PC-9 (cell line): ENCODE results near the gene KIF7.

Experiments
- EZH2 ChIP-seq: fragments of 200-600 bp; sonication (generic); IDR thresholded peaks from 2 replicates; pipeline ENCODE4 v1.8.0; 2017; ENCODE audit warnings: antibody characterized with exemption, low read depth
- TF ChIP-seq, protein P1 (sequence below): fragments of 200-600 bp; sonication (generic); conservative IDR thresholded peaks from 2 replicates; pipeline ENCODE4 v1.6.1; 2017; ENCODE audit warnings: mixed run types, antibody characterized with exemption, mild to moderate bottlenecking, moderate library complexity

- TF ChIP-seq, protein P1, sequence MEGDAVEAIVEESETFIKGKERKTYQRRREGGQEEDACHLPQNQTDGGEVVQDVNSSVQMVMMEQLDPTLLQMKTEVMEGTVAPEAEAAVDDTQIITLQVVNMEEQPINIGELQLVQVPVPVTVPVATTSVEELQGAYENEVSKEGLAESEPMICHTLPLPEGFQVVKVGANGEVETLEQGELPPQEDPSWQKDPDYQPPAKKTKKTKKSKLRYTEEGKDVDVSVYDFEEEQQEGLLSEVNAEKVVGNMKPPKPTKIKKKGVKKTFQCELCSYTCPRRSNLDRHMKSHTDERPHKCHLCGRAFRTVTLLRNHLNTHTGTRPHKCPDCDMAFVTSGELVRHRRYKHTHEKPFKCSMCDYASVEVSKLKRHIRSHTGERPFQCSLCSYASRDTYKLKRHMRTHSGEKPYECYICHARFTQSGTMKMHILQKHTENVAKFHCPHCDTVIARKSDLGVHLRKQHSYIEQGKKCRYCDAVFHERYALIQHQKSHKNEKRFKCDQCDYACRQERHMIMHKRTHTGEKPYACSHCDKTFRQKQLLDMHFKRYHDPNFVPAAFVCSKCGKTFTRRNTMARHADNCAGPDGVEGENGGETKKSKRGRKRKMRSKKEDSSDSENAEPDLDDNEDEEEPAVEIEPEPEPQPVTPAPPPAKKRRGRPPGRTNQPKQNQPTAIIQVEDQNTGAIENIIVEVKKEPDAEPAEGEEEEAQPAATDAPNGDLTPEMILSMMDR, result no peak
- TF ChIP-seq EZH2, result no peak
Measured at GRCh38 chr15:89662893-89663626, 7.8 kb upstream of the KIF7 start.
